A673 (cell line): ENCODE results near the gene NTN3. TPM values are rescaled to one million over a fixed set of nuclear protein-coding genes. Genes with fewer than 3 reads are reported as not detected.
A peak's percentile ranks its signal among the peaks of the same experiment; 100 is the strongest.

Experiments
- BruUV-seq: library from RNA; stranded (reverse); fragments of 400-500 nt; replicated peaks from 2 replicates; lab custom pipeline; 2021; lab: Mats Ljungman, UMichigan
- CTCF ChIA-PET: fragments of 300-600 bp; sonication (Branson Sonifier 250); formaldehyde crosslinking; loops from one replicate; lab custom pipeline; 2022; ENCODE audit warnings: antibody characterized with exemption; lab: Charles Lee
- POLR2A ChIA-PET: fragments of 300-600 bp; sonication (Branson Sonifier 250); formaldehyde crosslinking; loops from one replicate; lab custom pipeline; 2022; ENCODE audit warnings: antibody characterized with exemption; ENCODE audit not compliant: low non-redundant PET; lab: Charles Lee
- DNase-seq: peaks from one replicate; pipeline ENCODE4 v3.0.0-alpha.2; 2015; ENCODE audit warnings: low spot score
- H3K27ac ChIP-seq: fragments of 200-600 bp; sonication (generic); 2 replicates; pipeline ENCODE4 v1.5.1; 2016; ENCODE audit warnings: mixed run types, low read depth, mild to moderate bottlenecking, mixed read lengths, antibody characterized with exemption, low read length; ENCODE audit not compliant: poor library complexity, severe bottlenecking
- H3K27me3 ChIP-seq: fragments of 200-600 bp; sonication (generic); replicated peaks from 2 replicates; pipeline ENCODE4 v1.6.1; 2017; ENCODE audit warnings: mixed run types, low read depth, mild to moderate bottlenecking, mixed read lengths, antibody characterized with exemption, low read length; ENCODE audit not compliant: insufficient read depth, poor library complexity
- H3K36me3 ChIP-seq: fragments of 200-600 bp; sonication (generic); 2 replicates; pipeline ENCODE4 v1.6.1; 2016; ENCODE audit warnings: mixed run types, mild to moderate bottlenecking, mixed read lengths, antibody characterized with exemption, low read length; ENCODE audit not compliant: insufficient read depth, poor library complexity, severe bottlenecking
- H3K4me1 ChIP-seq: fragments of 200-600 bp; sonication (generic); 2 replicates; pipeline ENCODE4 v1.6.1; 2017; ENCODE audit warnings: mixed run types, mild to moderate bottlenecking, mixed read lengths, antibody characterized with exemption, low read length; ENCODE audit not compliant: insufficient read depth, poor library complexity, severe bottlenecking
- H3K4me3 ChIP-seq: fragments of 200-600 bp; sonication (generic); 2 replicates; pipeline ENCODE4 v1.5.1; 2016; ENCODE audit warnings: low read depth, mixed run types, mild to moderate bottlenecking, mixed read lengths, low read length; ENCODE audit not compliant: poor library complexity, severe bottlenecking
- H3K9me3 ChIP-seq: fragments of 200-600 bp; sonication (generic); 2 replicates; pipeline ENCODE4 v1.6.1; 2016; ENCODE audit warnings: mixed run types, low read depth, mild to moderate bottlenecking, mixed read lengths, antibody characterized with exemption, low read length; ENCODE audit not compliant: poor library complexity, severe bottlenecking
- CTCF ChIP-seq: fragments of 300-800, 200-600 bp; sonication (generic); conservative IDR thresholded peaks from 2 replicates; pipeline ENCODE4 v1.5.1; 2017; ENCODE audit warnings: low read depth, mild to moderate bottlenecking, antibody characterized with exemption, low read length, moderate library complexity, mixed read lengths
- EZH2 ChIP-seq: fragments of 200-600 bp; sonication (generic); IDR thresholded peaks from 2 replicates; pipeline ENCODE4 v1.6.1; 2017; ENCODE audit warnings: borderline replicate concordance, low read depth, mild to moderate bottlenecking, mixed read lengths, antibody characterized with exemption, low read length; ENCODE audit not compliant: poor library complexity, severe bottlenecking
- intact Hi-C: fragments of 100-400 bp; cut with micrococcal nuclease; formaldehyde crosslinking; loops from one replicate; pipeline ENCODE4 v1.10.0; 2022; ENCODE audit not compliant: unreplicated experiment
- total RNA-seq: library from RNA; stranded (reverse); gene quantifications from 2 replicates; pipeline ENCODE4 v1.2.3, GENCODE V29; 2021

Gene NTN3
- total RNA-seq, 1 experiment from 2014 or later = 1.6 TPM

GRCh38 chr16:2474877-2475412, 3.8 kb downstream of the NTN3 start, which contains the start of gene TBC1D24:
Gene TBC1D24 (plus strand): TSS chr16:2475127. CDS start chr16:2496149, 21,022 bp downstream.
- POLR2A ChIA-PET = interaction anchor here (0.5 kb wide), 1 partner anchor 38 kb away, joined by 3 read pairs; no protein-coding TSS in a partner anchor
- CTCF ChIA-PET = interaction anchor here (0.6 to 0.7 kb wide), 2 partner anchors 27 to 692 kb away, joined by 3 to 12 read pairs; partner anchors contain the start of gene NUBP2
- peak; percentile 91 for DNase-seq
- no peaks in the 10 kb centered on the region for H3K27me3 ChIP-seq
- H3K4me3 ChIP-seq = peak within 1 kb of the TSS; percentile 87
- peak within 1 kb of the TSS; percentile 88 for H3K27ac ChIP-seq
- H3K4me1 ChIP-seq = peaks cover 40% of the 10 kb centered on the region
- no peaks in the 10 kb centered on the region for H3K9me3 ChIP-seq
- intact Hi-C loops = no loop called here
- H3K36me3 ChIP-seq = no peaks in the 10 kb centered on the region
- BruUV-seq = no TSS peak
- TF ChIP-seq CTCF (no peak), EZH2 (no peak)

GRCh38 chr16:2475413-2476344, 4.6 kb downstream of the NTN3 start:
- peak overlapping the region; percentile 87 for H3K4me3 ChIP-seq
- no peaks in the 10 kb centered on the region for H3K27me3 ChIP-seq
- H3K36me3 ChIP-seq = no peaks in the 10 kb centered on the region
- peak overlapping the region; percentile 59 for H3K27ac ChIP-seq
- intact Hi-C loops = no loop called here
- ChIA-PET POLR2A (no interaction called here), CTCF (no interaction called here)
- H3K9me3 ChIP-seq = no peaks in the 10 kb centered on the region
- no TSS peak for BruUV-seq
- peak; percentile 47 for DNase-seq
- peaks cover 32% of the 10 kb centered on the region for H3K4me1 ChIP-seq
- no peak for TF ChIP-seq CTCF

- H3K27me3 ChIP-seq = no peaks in the 10 kb centered on the region
- BruUV-seq = no TSS peak
- H3K27ac ChIP-seq = no peak overlapping the region
- TF ChIP-seq EZH2 (no peak), CTCF (no peak)
- intact Hi-C loops = no loop called here
- peaks cover 29% of the 10 kb centered on the region for H3K4me1 ChIP-seq
- CTCF ChIA-PET = no interaction called here
- POLR2A ChIA-PET = no interaction called here
- DNase-seq = no peak
- H3K9me3 ChIP-seq = no peaks in the 10 kb centered on the region
- peak overlapping the region; percentile 87 for H3K4me3 ChIP-seq
- H3K36me3 ChIP-seq = no peaks in the 10 kb centered on the region
These were observed 5.2 kb downstream of the NTN3 start for GRCh38 chr16:2476345-2476720.
